T-helper 17 cell (primary cell): ENCODE measurements around the gene GPD1L. TPM values are rescaled to one million over a fixed set of nuclear protein-coding genes. Genes with fewer than 3 reads are reported as not detected.

Experiments used
- ATAC-seq: fragments of 150-1000 bp; cut with Tn5 transposase; 2 replicates; pipeline ENCODE4 v1.10.0; 2021; ENCODE audit warnings: mild to moderate bottlenecking, moderate library complexity
- DNase-seq, 3 donors: peaks; one replicate each; pipeline versions ENCODE4 v3.0.0 to v3.0.0-alpha.2; 2020 to 2021
- H3K9me3 ChIP-seq: one replicate; pipeline ENCODE4 v1.7.0; 2013; ENCODE audit warnings: low read length, mild to moderate bottlenecking; ENCODE audit not compliant: control insufficient read depth, poor library complexity, severe bottlenecking
- H3K27ac Mint-ChIP-seq: one replicate; pipeline ENCODE4 v1.8.0; 2022; ENCODE audit warnings: mild to moderate bottlenecking, moderate library complexity, mixed read lengths
- H3K27me3 Mint-ChIP-seq: one replicate; pipeline ENCODE4 v1.8.0; 2022; ENCODE audit warnings: mixed read lengths
- H3K36me3 Mint-ChIP-seq: one replicate; pipeline ENCODE4 v1.8.0; 2022; ENCODE audit warnings: low read depth, mixed read lengths
- H3K4me1 Mint-ChIP-seq: one replicate; pipeline ENCODE4 v1.8.0; 2022; ENCODE audit warnings: mild to moderate bottlenecking, mixed read lengths
- H3K4me3 Mint-ChIP-seq: one replicate; pipeline ENCODE4 v1.8.0; 2022; ENCODE audit warnings: mild to moderate bottlenecking, moderate library complexity, mixed read lengths
- total RNA-seq, 4 donors: library from RNA in 2 of 4; stranded (reverse) in 2 of 4; gene quantifications; one replicate each; pipeline ENCODE4 v1.2.3 and lab custom pipeline; 2022 to 2026

GPD1L gene
- total RNA-seq, 2 donors from 2014 or later, result 24.1 to 32.6 TPM

- H3K27ac Mint-ChIP-seq, result no peak overlapping the region
- peaks cover 9% of the 10 kb centered on the region for H3K4me1 Mint-ChIP-seq
- ATAC-seq (no peak), DNase-seq (no peak)
- no peaks in the 10 kb centered on the region for H3K27me3 Mint-ChIP-seq
- peaks cover 10% of the 10 kb centered on the region for H3K36me3 Mint-ChIP-seq
- H3K4me3 Mint-ChIP-seq, result no peak overlapping the region
- no peaks in the 10 kb centered on the region for H3K9me3 ChIP-seq
Observed at GRCh38 chr3:32155117-32155516, 48.7 kb downstream of the GPD1L start.

DNA sequence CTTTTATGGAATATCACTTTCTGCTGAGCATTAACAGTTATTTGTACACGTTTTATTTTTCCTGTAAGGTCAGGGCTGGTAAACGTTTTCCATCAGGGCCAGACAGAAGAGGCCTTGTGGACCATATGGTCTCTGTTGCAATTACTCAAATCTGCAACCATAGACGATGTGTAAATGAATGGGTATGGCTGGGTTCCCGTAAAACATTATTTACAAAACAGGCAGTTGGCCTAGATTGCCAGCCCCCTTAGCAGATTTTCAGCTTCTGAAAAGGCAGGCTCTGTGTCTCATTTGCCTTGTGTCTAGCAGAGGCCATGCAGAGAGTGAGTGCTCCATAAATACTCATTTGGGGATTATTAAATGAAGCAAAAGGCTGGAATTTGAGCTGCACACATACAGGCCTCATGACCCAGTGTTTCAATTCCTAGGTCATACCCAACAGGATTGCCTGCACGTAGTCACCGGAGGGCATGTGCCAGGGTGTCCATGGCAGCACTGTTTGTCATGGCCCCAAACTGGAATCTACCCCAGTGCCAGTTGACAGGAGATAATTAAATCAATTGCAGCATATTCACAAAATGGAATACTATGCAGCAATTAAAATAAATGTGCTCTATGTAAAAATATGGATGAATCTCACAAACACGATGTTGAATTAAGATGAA, 51.3 kb downstream of the GPD1L start:
- H3K9me3 ChIP-seq, result no peaks in the 10 kb centered on the region
- Mint-ChIP-seq H3K36me3 (peaks cover 10% of the 10 kb centered on the region), H3K4me3 (no peak overlapping the region), H3K27me3 (no peaks in the 10 kb centered on the region), H3K4me1 (peaks cover 9% of the 10 kb centered on the region), H3K27ac (peak overlapping the region; percentile 27)
- DNase-seq (no peak), ATAC-seq (no peak)

DNA sequence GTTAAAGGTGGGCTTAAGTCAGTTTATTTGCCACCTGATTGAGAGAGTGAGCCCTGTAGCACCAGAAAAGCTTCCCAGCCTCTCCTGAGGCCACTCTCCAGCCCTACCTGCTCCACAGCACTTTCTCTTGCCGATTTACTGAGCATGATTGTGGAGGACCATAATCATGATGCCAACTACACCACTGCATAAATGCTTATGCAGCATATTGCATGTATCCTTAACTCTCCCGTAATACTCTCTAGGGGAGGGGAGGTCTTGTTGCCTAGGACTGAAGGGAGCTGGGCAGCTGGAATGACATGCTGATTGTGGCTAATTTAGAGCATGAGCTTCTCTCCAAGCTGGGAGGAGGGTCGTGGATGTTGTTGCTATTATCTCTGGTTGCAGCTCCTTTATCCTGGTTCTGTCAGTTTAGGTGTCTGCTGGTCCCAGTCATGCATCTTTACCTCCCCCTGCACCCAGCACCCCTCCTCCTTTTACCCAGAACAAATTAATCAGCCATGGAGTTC, 54.3 kb downstream of the GPD1L start:
- H3K4me3 Mint-ChIP-seq, result no peak overlapping the region
- peaks cover 7% of the 10 kb centered on the region for H3K36me3 Mint-ChIP-seq
- no peak for DNase-seq
- no peaks in the 10 kb centered on the region for H3K27me3 Mint-ChIP-seq
- no peak for ATAC-seq
- H3K9me3 ChIP-seq, result no peaks in the 10 kb centered on the region
- H3K4me1 Mint-ChIP-seq, result peaks cover 6% of the 10 kb centered on the region
- H3K27ac Mint-ChIP-seq, result peak overlapping the region; percentile 8

- Mint-ChIP-seq H3K36me3 (peaks cover 12% of the 10 kb centered on the region), H3K27ac (no peak overlapping the region), H3K4me3 (no peak overlapping the region), H3K27me3 (no peaks in the 10 kb centered on the region), H3K4me1 (no peaks in the 10 kb centered on the region)
- DNase-seq, result no peak
- no peak for ATAC-seq
- H3K9me3 ChIP-seq, result no peaks in the 10 kb centered on the region
Observed at GRCh38 chr3:32165442-32165841, 59.0 kb downstream of the GPD1L start.

DNA sequence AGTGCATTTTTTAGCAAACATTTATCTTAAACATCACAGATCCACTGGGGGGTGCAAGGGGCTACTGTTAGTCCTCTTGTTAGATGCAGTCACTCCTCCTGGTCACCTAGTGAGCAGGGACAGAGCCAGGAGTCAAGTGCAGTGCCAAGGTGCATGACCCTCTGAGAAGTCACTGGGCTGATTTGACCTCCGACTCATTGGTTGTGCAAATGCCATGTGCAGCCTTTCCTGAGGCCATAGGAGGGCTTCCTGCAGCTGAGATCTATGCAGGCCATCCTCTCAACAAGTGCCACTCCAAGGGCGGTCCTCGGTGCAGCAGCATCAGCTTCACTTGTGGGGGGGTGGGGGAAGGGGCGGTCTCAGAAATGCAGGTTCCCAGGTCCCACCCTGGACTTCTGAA, 60.2 kb downstream of the GPD1L start:
- Mint-ChIP-seq H3K4me3 (no peak overlapping the region), H3K36me3 (peaks cover 12% of the 10 kb centered on the region), H3K27me3 (no peaks in the 10 kb centered on the region), H3K4me1 (no peaks in the 10 kb centered on the region), H3K27ac (no peak overlapping the region)
- no peak for DNase-seq
- peaks cover 3% of the 10 kb centered on the region for H3K9me3 ChIP-seq
- ATAC-seq, result no peak

DNA sequence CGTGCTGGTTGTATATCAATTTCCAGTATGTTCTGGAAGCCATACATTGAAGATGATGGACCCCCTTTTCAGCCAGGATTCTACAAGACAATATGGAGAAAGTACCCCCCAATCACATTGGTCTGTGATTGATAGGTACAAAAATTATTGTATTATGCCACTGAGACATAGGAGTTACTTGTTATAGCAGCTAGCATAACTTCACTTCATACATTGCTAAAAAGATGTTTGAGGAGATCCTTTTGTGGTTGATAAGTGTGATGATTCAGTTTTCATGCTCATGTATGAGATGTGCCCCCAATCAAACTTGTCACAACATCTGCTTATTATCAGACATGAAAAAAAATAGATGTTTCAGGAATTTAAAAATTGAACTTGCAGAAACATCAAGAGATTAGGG, 66.0 kb downstream of the GPD1L start:
- Mint-ChIP-seq H3K27me3 (no peaks in the 10 kb centered on the region), H3K36me3 (peaks cover 4% of the 10 kb centered on the region), H3K4me1 (peaks cover 5% of the 10 kb centered on the region), H3K4me3 (no peak overlapping the region), H3K27ac (no peak overlapping the region)
- peaks cover 3% of the 10 kb centered on the region for H3K9me3 ChIP-seq
- no peak for ATAC-seq
- no peak for DNase-seq

DNA sequence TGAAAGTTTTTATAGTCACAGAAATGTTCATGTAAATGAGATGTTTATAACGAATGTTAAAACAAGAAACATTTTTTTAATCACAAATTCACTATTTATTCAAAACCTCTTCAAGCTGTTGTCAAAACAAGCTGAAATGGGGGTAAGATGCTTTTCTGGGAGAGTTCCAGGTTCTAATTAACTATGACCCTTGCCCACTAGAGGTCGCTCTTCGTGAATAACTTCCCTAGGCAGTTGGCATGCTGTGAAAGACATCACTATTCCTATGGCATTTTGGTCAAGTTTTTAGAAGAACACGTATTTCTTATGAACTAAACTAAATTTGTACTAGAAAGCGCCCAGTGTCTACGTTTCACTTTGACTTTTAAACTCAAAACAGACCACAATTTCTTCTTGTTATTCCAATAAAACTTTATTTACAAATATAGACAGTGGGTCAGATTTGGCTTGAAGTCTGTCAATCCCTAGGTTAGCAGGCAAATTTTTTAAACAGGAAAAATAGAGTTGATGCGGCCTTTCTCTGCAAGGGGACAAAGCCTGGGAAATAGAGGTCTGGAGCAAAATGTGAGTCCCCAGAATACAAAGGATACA, 69.3 kb downstream of the GPD1L start:
- Mint-ChIP-seq H3K27ac (no peak overlapping the region), H3K4me1 (peaks cover 14% of the 10 kb centered on the region), H3K4me3 (no peak overlapping the region), H3K36me3 (no peaks in the 10 kb centered on the region), H3K27me3 (no peaks in the 10 kb centered on the region)
- ATAC-seq (peak; percentile 47), DNase-seq (peak in 2 of 3 donors; percentile 28 to 55)
- peaks cover 3% of the 10 kb centered on the region for H3K9me3 ChIP-seq

DNA sequence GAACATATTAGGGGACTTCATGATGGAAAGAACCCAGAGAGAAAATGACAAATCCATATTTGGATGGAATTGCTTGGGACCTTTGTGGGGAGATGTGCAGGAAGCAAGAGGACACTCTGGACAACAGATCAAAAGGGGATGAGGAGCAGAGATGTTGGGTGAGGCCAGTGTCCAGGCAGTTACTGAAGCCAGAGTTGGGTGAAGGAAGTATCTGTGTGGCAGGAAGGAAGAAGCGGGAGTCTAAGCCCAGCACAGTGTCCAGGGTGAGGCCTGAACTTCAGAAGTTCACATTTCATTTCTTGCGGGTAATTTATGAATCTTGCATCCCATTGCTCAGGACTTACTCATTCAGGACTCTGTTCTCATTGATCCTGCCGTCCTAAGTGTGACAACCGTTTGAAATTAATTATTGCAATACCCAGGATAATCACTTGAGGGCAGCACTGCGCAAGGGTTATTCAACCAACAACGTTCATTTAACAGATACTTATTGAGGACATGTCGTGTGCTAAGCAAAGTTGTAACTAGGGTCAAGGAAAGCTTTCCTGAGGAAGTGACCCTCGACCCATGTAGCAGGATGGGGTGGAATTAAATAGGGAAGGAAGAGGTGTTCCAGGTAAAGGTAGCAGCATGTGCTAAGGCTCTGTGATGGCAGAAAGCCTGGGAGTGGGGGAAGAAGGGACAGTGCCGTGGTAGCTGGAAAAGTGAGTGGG, 70.7 kb downstream of the GPD1L start:
- Mint-ChIP-seq H3K27ac (peak overlapping the region; percentile 86), H3K36me3 (no peaks in the 10 kb centered on the region), H3K4me1 (peaks cover 14% of the 10 kb centered on the region), H3K27me3 (no peaks in the 10 kb centered on the region), H3K4me3 (peak overlapping the region; percentile 94)
- ATAC-seq (peak; percentile 85), DNase-seq (peak in 1 of 3 donors; percentile 57)
- H3K9me3 ChIP-seq, result no peaks in the 10 kb centered on the region

DNA sequence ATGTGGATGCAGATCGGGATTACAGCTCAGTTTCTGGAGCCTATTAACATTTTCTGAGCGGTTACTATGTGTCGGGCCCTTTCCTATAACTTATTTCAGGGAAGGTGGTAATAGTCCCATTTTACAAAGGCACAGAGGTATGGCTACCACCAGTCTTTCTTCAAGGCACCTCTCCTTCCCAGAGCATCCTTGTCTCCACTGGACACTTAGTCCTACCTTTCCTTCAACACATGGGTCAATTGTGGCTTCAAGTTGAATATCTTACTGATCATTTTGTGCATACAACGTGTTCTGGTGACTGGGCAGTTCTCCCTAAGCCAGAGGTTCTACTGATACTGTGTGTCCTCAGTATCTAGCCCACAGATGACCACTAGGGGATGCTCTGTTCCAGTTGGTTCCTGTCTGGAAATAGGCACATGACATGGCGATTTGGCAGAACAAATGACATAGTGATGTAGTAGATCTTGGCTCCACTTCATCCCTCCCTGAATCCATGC, 71.3 kb downstream of the GPD1L start:
- DNase-seq (peak in 1 of 3 donors; percentile 35), ATAC-seq (peak; percentile 82)
- H3K9me3 ChIP-seq, result no peaks in the 10 kb centered on the region
- H3K4me3 Mint-ChIP-seq, result peak overlapping the region; percentile 94
- H3K4me1 Mint-ChIP-seq, result peaks cover 14% of the 10 kb centered on the region
- H3K27ac Mint-ChIP-seq, result peak overlapping the region; percentile 86
- H3K27me3 Mint-ChIP-seq, result no peaks in the 10 kb centered on the region
- H3K36me3 Mint-ChIP-seq, result no peaks in the 10 kb centered on the region

- H3K9me3 ChIP-seq, result no peaks in the 10 kb centered on the region
- H3K27ac Mint-ChIP-seq, result no peak overlapping the region
- H3K4me3 Mint-ChIP-seq, result no peak overlapping the region
- DNase-seq, result no peak
- H3K4me1 Mint-ChIP-seq, result peaks cover 14% of the 10 kb centered on the region
- ATAC-seq, result no peak
- H3K36me3 Mint-ChIP-seq, result no peaks in the 10 kb centered on the region
- H3K27me3 Mint-ChIP-seq, result peaks cover 4% of the 10 kb centered on the region
Observed at GRCh38 chr3:32180141-32180784, 73.8 kb downstream of the GPD1L start.

- H3K27ac Mint-ChIP-seq, result no peak overlapping the region
- H3K27me3 Mint-ChIP-seq, result peaks cover 10% of the 10 kb centered on the region
- no peak overlapping the region for H3K4me3 Mint-ChIP-seq
- H3K4me1 Mint-ChIP-seq, result peaks cover 14% of the 10 kb centered on the region
- H3K9me3 ChIP-seq, result no peaks in the 10 kb centered on the region
- ATAC-seq (no peak), DNase-seq (no peak)
- H3K36me3 Mint-ChIP-seq, result no peaks in the 10 kb centered on the region
Observed at GRCh38 chr3:32181365-32181764, 74.9 kb downstream of the GPD1L start.

- Mint-ChIP-seq H3K27me3 (peaks cover 14% of the 10 kb centered on the region), H3K27ac (no peak overlapping the region), H3K4me1 (peaks cover 14% of the 10 kb centered on the region), H3K36me3 (no peaks in the 10 kb centered on the region), H3K4me3 (no peak overlapping the region)
- no peaks in the 10 kb centered on the region for H3K9me3 ChIP-seq
- DNase-seq (no peak), ATAC-seq (no peak)
Observed at GRCh38 chr3:32181796-32182195, 75.4 kb downstream of the GPD1L start.

GRCh38 chr3:32184187-32184730, 77.8 kb downstream of the GPD1L start:
- peaks cover 28% of the 10 kb centered on the region for H3K27me3 Mint-ChIP-seq
- H3K27ac Mint-ChIP-seq, result no peak overlapping the region
- ATAC-seq, result no peak
- no peak for DNase-seq
- no peaks in the 10 kb centered on the region for H3K9me3 ChIP-seq
- H3K36me3 Mint-ChIP-seq, result no peaks in the 10 kb centered on the region
- H3K4me3 Mint-ChIP-seq, result no peak overlapping the region
- peaks cover 3% of the 10 kb centered on the region for H3K4me1 Mint-ChIP-seq
